Measurements from ENCODE around the gene NKAIN1.

The NKAIN1 gene

GRCh38 chr1:31232689-31233088 is 7.0 kb downstream of the NKAIN1 start:
- no peak for ATAC-seq

GRCh38 chr1:31231802-31232201 is 7.9 kb downstream of the NKAIN1 start:
- ATAC-seq = no peak

GRCh38 chr1:31230378-31230777 is 9.3 kb downstream of the NKAIN1 start:
- ATAC-seq = no peak

GRCh38 chr1:31228986-31229385 is 10.7 kb downstream of the NKAIN1 start:
- ATAC-seq = no peak

GRCh38 chr1:31227891-31228568 is 11.7 kb downstream of the NKAIN1 start:
- no peak for ATAC-seq

- no peak for ATAC-seq
Observed at GRCh38 chr1:31224068-31224467, 15.6 kb downstream of the NKAIN1 start.

- no peak for ATAC-seq
Observed at GRCh38 chr1:31222176-31222575, 17.5 kb downstream of the NKAIN1 start.

GRCh38 chr1:31221072-31221471 is 18.6 kb downstream of the NKAIN1 start:
- ATAC-seq = no peak

GRCh38 chr1:31219489-31219888 is 20.2 kb downstream of the NKAIN1 start:
- ATAC-seq = no peak

- ATAC-seq = no peak
Observed at GRCh38 chr1:31218705-31219104, 21.0 kb downstream of the NKAIN1 start.

GRCh38 chr1:31216016-31216415 is 23.7 kb downstream of the NKAIN1 start:
- ATAC-seq = no peak

- ATAC-seq = no peak
Observed at GRCh38 chr1:31215065-31215570, 24.6 kb downstream of the NKAIN1 start.

GRCh38 chr1:31214316-31215064 is 25.2 kb downstream of the NKAIN1 start:
- ATAC-seq = no peak

- ATAC-seq = no peak
Observed at GRCh38 chr1:31208361-31208945, 31.2 kb downstream of the NKAIN1 start.

- no peak for ATAC-seq
Observed at GRCh38 chr1:31207569-31207968, 32.1 kb downstream of the NKAIN1 start.

- no peak for ATAC-seq
Observed at GRCh38 chr1:31207046-31207445, 32.6 kb downstream of the NKAIN1 start.

- ATAC-seq = no peak
Observed at GRCh38 chr1:31203215-31203614, 36.5 kb downstream of the NKAIN1 start.

- no peak for ATAC-seq
Observed at GRCh38 chr1:31201931-31202360, 37.7 kb downstream of the NKAIN1 start.

- ATAC-seq = no peak
Observed at GRCh38 chr1:31199949-31200348, 39.7 kb downstream of the NKAIN1 start.

- no peak for ATAC-seq
Observed at GRCh38 chr1:31199236-31199790, 40.4 kb downstream of the NKAIN1 start.

GRCh38 chr1:31198600-31198999 is 41.1 kb downstream of the NKAIN1 start:
- no peak for ATAC-seq

- ATAC-seq = no peak
Observed at GRCh38 chr1:31198150-31198549, 41.5 kb downstream of the NKAIN1 start.

GRCh38 chr1:31196685-31197084 is 43.0 kb downstream of the NKAIN1 start:
- no peak for ATAC-seq
